Small intestine (tissue), 7 donors: ENCODE data around the gene PEAK1. TPM values are rescaled to one million over a fixed set of nuclear protein-coding genes. Genes with fewer than 3 reads are reported as not detected.

ENCODE experiments used
- DNase-seq, 2 donors: peaks; one replicate each; pipeline versions ENCODE4 v3.0.0 to v3.0.0-alpha.2; 2013
- FAIRE-seq: peaks from 2 replicates; lab custom pipeline; 2012; peaks lifted over from hg19 to GRCh38; lab: Jason Lieb, UNC
- H3K27ac ChIP-seq, 3 donors: one replicate each; pipeline ENCODE4 v1.5.1; 2013; ENCODE audit warnings: low read length in 2 of 3, mild to moderate bottlenecking in 2 of 3, control low read depth in 1 of 3, inconsistent platforms in 1 of 3, low read depth in 1 of 3, moderate library complexity in 1 of 3
- H3K27me3 ChIP-seq, 3 donors: one replicate each; pipeline ENCODE4 v1.6.1; 2013; ENCODE audit warnings: low read length in 3 of 3, inconsistent platforms in 1 of 3; ENCODE audit not compliant: control insufficient read depth in 3 of 3, insufficient read depth in 3 of 3
- H3K36me3 ChIP-seq, 3 donors: one replicate each; pipeline ENCODE4 v1.6.1; 2013; ENCODE audit warnings: low read length in 3 of 3, inconsistent platforms in 1 of 3, low read depth in 1 of 3, mild to moderate bottlenecking in 1 of 3, moderate library complexity in 1 of 3; ENCODE audit not compliant: control insufficient read depth in 3 of 3, insufficient read depth in 2 of 3
- H3K4me1 ChIP-seq, 3 donors: one replicate each; pipeline ENCODE4 v1.6.1; 2013; ENCODE audit warnings: low read length in 2 of 3, inconsistent platforms in 1 of 3, low read depth in 1 of 3, mild to moderate bottlenecking in 1 of 3, moderate library complexity in 1 of 3; ENCODE audit not compliant: control insufficient read depth in 3 of 3, insufficient read depth in 2 of 3
- H3K4me3 ChIP-seq, 3 donors: one replicate each; pipeline ENCODE4 v1.5.1; 2013; ENCODE audit warnings: low read length in 3 of 3, control low read depth in 1 of 3, inconsistent platforms in 1 of 3, low read depth in 1 of 3, mild to moderate bottlenecking in 1 of 3, moderate library complexity in 1 of 3
- H3K9me3 ChIP-seq, 2 donors: one replicate each; pipeline ENCODE4 v1.6.1; 2013; ENCODE audit warnings: low read depth in 1 of 2, low read length in 1 of 2; ENCODE audit not compliant: control insufficient read depth in 2 of 2, insufficient read depth in 1 of 2
- WGBS, 3 donors: extraction: QIAGEN DNeasy Blood & Tissue Kit; methylation state at CpG; one replicate each; pipeline ENCODE4 v1.1.7; 2013; 5-methylcytosine and 5-hydroxymethylcytosine counted together
- polyA plus RNA-seq, 4 donors: library from polyadenylated mRNA; stranded (reverse) in 3 of 4; unstranded in 1 of 4; fragments of 200-250 nt in 3 of 4; fragments of 120-200 nt in 1 of 4; gene quantifications; one replicate each; pipeline versions ENCODE4 v1.2.1 to v1.2.3, GENCODE V29; 2013
- donor health status: healthy with polysubstance abuse.
- donor health status: control.
- donor health status: control.
- donor health status: Bipolar disorder and iron deficiency.
- donor health status: healthy.

PEAK1 gene
- polyA plus RNA-seq, 4 donors = 1.4 to 24.8 (median 5.3) TPM

DNA sequence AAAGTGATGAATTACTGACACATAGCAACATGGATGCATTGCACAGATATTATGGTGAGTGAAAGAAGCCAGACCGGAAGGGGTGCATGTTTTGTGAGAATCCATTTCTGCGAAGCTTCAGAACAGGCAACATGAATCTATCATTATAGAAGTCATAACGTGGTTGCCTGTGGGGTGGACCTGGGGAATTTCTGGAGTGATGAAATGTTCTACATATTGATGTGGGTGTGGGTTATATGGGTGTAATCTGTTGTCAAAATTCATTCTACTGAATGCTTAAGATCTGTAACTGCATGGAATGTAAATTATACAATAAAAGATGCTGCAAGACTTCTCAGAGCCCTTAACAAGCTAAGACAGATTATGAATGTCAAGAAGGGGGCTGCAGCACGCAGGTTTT is 323.8 kb downstream of the PEAK1 start:
- Histone ChIP-seq H3K36me3 (no peaks in the 10 kb centered on the region), H3K9me3 (no peaks in the 10 kb centered on the region), H3K4me3 (no peak overlapping the region), H3K27me3 (no peaks in the 10 kb centered on the region), H3K4me1 (no peaks in the 10 kb centered on the region), H3K27ac (no peak overlapping the region)
- DNase-seq (no peak), FAIRE-seq (no peak)
- WGBS, 3 donors = 74 to 80% (median 80%) methylated on average over 4 of the region's 4 CpGs

DNA sequence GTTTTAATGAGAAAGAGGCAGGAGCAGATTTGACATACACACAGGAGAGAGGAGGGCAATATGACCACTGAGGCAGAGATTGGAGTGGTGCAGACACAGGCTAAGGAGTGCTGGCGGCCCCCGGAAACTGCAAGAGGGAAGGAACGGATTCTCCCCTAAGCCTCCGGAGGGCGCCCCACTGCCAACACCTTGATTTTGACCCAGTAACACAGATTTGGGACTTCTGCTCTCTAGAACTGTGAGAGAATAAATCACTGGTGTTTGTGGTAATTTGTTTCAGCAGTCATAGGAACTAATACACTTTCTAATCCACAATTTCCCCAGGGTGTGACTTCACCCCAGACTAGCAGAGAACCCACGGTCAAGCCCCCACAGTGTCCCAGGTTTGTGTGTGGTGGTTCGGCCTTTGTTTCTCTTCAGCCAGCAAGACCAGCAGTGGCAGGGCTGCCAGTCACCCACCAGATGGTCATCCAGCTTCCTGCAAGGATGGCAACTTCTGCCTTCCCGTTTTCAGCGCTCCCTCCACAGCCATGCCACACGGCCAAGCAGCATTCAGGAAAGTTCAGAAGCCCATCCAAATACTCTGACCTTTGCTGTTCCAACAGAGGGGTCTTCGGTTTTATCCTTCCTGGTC is 325.4 kb downstream of the PEAK1 start:
- DNase-seq (no peak), FAIRE-seq (no peak)
- Histone ChIP-seq H3K9me3 (no peaks in the 10 kb centered on the region), H3K27ac (no peak overlapping the region), H3K4me3 (no peak overlapping the region), H3K36me3 (no peaks in the 10 kb centered on the region), H3K27me3 (no peaks in the 10 kb centered on the region), H3K4me1 (no peaks in the 10 kb centered on the region)
- 79 to 93% (median 92%) methylated on average over 11 of the region's 11 CpGs for WGBS, 3 donors

DNA sequence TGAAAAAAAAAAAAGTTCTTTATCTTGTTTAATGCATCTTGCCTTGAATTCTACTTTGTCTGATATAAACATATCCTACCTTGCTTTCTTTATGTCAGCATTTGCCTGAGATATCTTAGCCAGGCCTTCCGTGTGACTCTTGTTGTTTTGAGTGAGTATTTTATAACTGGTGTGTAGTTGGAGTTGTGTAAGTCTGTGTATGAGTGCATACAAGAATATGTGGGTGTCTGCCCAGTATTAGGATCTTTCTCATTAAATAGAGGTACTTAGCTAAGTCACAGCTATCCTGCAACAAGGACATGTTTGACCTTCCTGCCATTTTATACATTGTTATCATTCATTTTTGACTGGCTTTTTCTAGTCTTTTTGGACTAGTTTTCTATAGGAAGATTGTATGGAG is 326.5 kb downstream of the PEAK1 start:
- FAIRE-seq = no peak
- no peak for DNase-seq
- 84 to 92% (median 90%) methylated on average over 1 of the region's 1 CpG for WGBS, 3 donors

DNA sequence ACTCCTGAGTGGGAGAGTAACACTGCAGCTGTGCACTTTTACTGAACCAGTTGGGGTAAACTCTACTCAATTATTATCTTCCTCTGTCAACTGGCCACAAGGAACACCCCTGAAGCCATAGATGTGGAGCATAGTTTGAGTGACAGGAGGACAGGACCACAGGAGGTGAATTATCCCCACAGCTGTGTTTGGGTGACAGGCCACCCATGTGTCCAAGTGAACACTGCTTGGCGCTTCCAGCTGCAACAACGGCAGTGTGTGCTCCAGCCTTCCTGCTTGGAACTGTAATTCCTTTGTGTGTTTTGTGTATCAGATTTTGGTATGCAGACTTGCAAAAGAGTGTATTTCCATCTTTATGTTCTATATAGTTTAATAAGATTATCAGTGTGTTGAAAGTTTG is 328.8 kb downstream of the PEAK1 start:
- 84 to 94% (median 91%) methylated on average over 2 of the region's 2 CpGs for WGBS, 3 donors
- Histone ChIP-seq H3K27me3 (no peaks in the 10 kb centered on the region), H3K27ac (no peak overlapping the region), H3K9me3 (no peaks in the 10 kb centered on the region), H3K4me1 (no peaks in the 10 kb centered on the region), H3K4me3 (no peak overlapping the region), H3K36me3 (no peaks in the 10 kb centered on the region)
- no peak for DNase-seq
- FAIRE-seq = no peak

More for the DNA sequence above, 326.5 kb downstream of the PEAK1 start:
- Histone ChIP-seq H3K36me3 (no peaks in the 10 kb centered on the region), H3K4me3 (no peak overlapping the region), H3K27me3 (no peaks in the 10 kb centered on the region), H3K27ac (no peak overlapping the region), H3K9me3 (no peaks in the 10 kb centered on the region), H3K4me1 (no peaks in the 10 kb centered on the region)

DNA sequence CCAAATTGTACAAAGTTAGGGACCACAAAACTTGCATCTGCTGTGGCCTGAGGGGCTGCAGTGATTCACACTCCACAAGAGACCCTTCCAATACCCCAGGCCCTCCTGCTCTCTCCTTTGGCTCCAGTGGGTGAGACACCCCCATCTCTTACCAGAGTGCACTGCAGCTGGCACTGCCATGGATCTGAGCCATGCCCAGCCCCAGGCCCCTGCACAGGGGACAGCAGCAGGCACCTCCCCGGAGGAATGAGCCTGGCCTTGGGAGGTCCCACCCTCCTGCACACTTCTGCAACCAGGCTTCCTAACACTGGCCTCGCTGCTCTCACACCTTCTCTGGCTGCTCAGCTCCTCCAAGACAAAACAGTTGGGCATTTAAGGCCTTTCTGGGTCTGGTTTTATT is 332.7 kb downstream of the PEAK1 start:
- no peaks in the 10 kb centered on the region for H3K36me3 ChIP-seq
- DNase-seq (no peak), FAIRE-seq (no peak)
- H3K4me1 ChIP-seq = peaks cover 0 to 2% (median 0%) of the 10 kb centered on the region in 3 donors
- H3K27ac ChIP-seq = no peak overlapping the region
- H3K27me3 ChIP-seq = no peaks in the 10 kb centered on the region
- H3K9me3 ChIP-seq = no peaks in the 10 kb centered on the region
- H3K4me3 ChIP-seq = no peak overlapping the region
- WGBS, 3 donors = 63 to 88% (median 85%) methylated on average over 2 of the region's 2 CpGs

DNA sequence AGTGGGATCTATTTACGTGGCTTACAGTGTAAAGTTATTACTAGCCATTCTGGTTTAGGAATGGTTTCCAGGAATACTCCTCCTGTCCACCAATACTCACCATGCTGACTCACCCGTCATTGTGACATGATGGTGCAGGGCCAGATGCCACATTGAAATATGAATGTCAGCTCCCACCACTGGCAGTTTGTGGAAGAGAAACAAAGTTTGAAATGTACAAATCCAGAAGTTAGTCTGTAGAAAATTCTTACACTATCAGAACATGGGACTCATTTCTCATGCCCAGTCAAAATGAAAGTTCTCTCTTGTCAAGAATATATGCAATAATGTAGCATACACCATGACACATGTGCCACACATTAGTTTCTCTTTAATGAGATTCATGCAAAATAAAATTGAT is 334.6 kb downstream of the PEAK1 start:
- DNase-seq = no peak
- no peaks in the 10 kb centered on the region for H3K36me3 ChIP-seq
- no peak for FAIRE-seq
- no peak overlapping the region for H3K4me3 ChIP-seq
- 41 to 66% (median 41%) methylated on average over 2 of the region's 2 CpGs for WGBS, 3 donors
- H3K4me1 ChIP-seq = peaks cover 0 to 2% (median 0%) of the 10 kb centered on the region in 3 donors
- no peaks in the 10 kb centered on the region for H3K27me3 ChIP-seq
- H3K9me3 ChIP-seq = no peaks in the 10 kb centered on the region
- no peak overlapping the region for H3K27ac ChIP-seq

DNA sequence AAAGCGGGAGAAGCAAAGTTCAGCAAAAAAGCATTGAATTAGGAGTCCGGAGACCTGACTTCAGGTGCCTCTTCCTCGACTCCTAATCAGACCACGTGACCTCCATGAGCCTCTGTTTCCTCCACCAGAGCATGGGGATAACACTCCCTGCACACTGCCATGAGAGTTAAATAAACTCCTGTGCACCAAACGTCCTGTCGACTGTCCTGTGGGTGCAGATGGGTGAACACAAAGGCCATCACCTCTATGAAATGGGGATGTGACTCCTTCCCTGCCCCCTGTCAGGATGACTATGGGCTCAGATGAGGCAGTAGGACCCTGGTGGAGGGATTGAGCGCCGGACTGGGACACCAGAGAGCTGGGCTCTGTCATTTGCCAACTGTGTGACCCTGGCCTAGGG is 335.5 kb downstream of the PEAK1 start:
- no peaks in the 10 kb centered on the region for H3K36me3 ChIP-seq
- no peaks in the 10 kb centered on the region for H3K27me3 ChIP-seq
- H3K4me1 ChIP-seq = peaks cover 0 to 2% (median 0%) of the 10 kb centered on the region in 3 donors
- DNase-seq (no peak), FAIRE-seq (no peak)
- H3K4me3 ChIP-seq = no peak overlapping the region
- no peak overlapping the region for H3K27ac ChIP-seq
- WGBS, 3 donors = 92 to 95% (median 92%) methylated on average over 8 of the region's 8 CpGs
- no peaks in the 10 kb centered on the region for H3K9me3 ChIP-seq

DNA sequence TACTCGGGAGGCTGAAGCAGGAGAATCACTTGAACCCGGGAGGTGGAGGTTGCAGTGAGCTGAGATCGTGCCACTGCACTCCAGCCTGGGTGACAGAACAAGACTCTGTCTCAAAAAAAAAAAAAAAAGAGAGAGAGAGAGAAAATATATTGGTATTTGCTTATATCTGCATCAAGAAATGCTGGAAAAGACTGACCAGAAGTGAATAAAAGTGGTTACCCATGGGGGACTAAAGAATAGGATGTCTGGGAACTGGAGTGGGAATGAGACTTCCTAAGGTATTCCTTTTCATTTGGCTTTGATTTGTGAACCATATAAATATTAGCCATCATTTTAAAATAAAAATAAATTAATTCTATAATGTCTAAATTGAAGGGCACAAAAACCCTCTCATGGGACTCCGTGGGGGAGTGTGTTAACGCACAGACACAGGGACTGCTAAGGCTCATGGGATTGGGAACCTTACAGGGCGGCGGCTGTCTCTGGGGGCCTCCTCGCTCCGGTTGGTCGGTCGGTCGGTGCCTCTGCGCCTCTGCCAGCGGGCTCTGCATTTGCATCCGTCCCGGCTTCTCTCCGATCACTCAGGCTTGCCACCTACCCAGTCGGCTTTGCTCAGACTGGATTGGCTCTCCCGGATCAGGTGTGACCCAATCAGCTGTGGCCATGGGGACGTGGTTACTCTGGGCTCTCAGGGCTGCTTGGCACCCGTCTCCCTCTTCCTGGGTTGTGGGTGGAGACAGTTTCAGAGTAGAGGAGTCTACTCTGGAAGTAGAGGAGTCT is 336.3 kb downstream of the PEAK1 start:
- no peak for FAIRE-seq
- H3K4me3 ChIP-seq = peak overlapping the region in 2 of 3 donors; percentile 13 to 26
- WGBS, 3 donors = 6 to 14% (median 12%) methylated on average over 21 of the region's 21 CpGs

More for the DNA sequence above, 336.3 kb downstream of the PEAK1 start:
- Histone ChIP-seq H3K9me3 (no peaks in the 10 kb centered on the region), H3K27me3 (no peaks in the 10 kb centered on the region), H3K4me1 (peaks cover 0 to 2% (median 0%) of the 10 kb centered on the region in 3 donors), H3K27ac (no peak overlapping the region), H3K36me3 (no peaks in the 10 kb centered on the region)
- peak; percentile 82 to 93 for DNase-seq
